Measurements from ENCODE around the gene SLC17A1. TPM values are rescaled to one million over a fixed set of nuclear protein-coding genes. Genes with fewer than 3 reads are reported as not detected.

SLC17A1 gene
- total RNA-seq, 4 donors from 2014 or later: not detected

DNA sequence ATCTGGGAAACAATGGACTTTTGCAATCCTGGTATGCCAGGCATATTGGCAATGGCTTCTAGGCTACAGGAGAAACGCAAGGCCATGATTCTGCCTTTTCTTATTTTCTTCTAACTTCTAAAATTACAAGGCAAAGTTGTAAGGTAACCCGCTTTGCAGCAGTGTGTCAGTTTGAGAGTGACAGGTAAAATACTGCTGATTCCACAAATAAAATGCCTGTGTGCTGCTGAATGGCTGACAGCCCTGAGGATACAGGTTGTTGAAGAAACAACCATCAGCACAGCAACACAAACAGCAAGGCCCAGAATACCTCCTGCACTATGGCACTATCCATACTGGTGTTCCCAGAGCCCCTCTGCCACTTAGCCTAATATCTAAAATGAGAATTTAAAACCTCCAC is 37.1 kb downstream of the SLC17A1 start:
- H3K4me1 ChIP-seq: no peaks in the 10 kb centered on the region
- H3K9me3 ChIP-seq: no peaks in the 10 kb centered on the region
- no peaks in the 10 kb centered on the region for H3K36me3 ChIP-seq
- TF ChIP-seq, protein P1, sequence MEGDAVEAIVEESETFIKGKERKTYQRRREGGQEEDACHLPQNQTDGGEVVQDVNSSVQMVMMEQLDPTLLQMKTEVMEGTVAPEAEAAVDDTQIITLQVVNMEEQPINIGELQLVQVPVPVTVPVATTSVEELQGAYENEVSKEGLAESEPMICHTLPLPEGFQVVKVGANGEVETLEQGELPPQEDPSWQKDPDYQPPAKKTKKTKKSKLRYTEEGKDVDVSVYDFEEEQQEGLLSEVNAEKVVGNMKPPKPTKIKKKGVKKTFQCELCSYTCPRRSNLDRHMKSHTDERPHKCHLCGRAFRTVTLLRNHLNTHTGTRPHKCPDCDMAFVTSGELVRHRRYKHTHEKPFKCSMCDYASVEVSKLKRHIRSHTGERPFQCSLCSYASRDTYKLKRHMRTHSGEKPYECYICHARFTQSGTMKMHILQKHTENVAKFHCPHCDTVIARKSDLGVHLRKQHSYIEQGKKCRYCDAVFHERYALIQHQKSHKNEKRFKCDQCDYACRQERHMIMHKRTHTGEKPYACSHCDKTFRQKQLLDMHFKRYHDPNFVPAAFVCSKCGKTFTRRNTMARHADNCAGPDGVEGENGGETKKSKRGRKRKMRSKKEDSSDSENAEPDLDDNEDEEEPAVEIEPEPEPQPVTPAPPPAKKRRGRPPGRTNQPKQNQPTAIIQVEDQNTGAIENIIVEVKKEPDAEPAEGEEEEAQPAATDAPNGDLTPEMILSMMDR (IDR thresholded peaks at IDR 0.05): no peak
- no peak for TF ChIP-seq POLR2A (IDR thresholded peaks at IDR 0.05)
- intact Hi-C loops (cut with DNase I; ENCODE audit: low total_unique reads): no loop called here
- no peak overlapping the region for H3K27ac ChIP-seq
- H3K27me3 ChIP-seq: no peaks in the 10 kb centered on the region
- H3K4me3 ChIP-seq: no peak overlapping the region
- no peak for DNase-seq

DNA sequence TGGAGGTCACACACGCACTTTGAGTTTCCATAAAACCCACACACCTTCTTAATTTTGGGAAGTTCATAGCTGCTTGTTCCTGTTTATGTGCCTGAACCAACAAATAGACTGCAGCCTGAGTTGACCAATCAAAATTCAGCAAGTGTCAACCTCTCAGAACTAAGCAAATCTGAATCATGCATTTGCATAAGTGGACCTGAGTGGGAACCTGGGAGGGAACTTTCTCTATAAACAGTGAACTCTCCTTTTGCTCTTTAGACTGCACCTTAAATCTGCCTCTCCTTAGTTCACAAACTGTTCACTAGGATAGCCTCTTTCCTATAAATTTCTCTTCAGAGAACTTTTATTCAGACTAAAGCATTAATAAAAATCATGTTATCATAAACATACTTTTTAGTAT is 37.9 kb downstream of the SLC17A1 start:
- Histone ChIP-seq H3K9me3 (no peaks in the 10 kb centered on the region), H3K27me3 (no peaks in the 10 kb centered on the region), H3K36me3 (no peaks in the 10 kb centered on the region), H3K4me1 (no peaks in the 10 kb centered on the region), H3K27ac (no peak overlapping the region), H3K4me3 (no peak overlapping the region)
- no peak for DNase-seq
- intact Hi-C loops (cut with DNase I; ENCODE audit: low total_unique reads): no loop called here
- TF ChIP-seq, protein P1 (IDR thresholded peaks at IDR 0.05): no peak
- TF ChIP-seq POLR2A (IDR thresholded peaks at IDR 0.05): no peak

DNA sequence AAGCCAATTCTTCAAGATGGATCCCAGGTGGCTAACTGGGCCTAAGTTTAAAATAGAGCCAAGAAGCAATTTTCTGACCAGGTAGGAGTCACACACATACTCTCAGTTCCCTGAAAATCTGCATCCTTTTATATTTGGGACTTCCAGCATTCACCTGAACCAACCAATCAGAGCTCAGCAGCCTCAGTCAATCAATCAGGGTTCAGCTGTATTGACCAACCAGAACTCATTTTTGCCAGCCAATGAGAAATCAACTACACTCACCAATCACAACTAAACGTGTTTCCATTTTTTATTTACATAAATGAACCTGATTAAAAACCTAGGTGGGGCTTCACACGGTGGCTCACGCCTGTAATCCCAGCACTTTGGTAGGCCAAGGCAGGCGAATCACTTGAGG is 39.8 kb downstream of the SLC17A1 start:
- no peak for DNase-seq
- intact Hi-C loops (cut with DNase I; ENCODE audit: low total_unique reads): no loop called here
- Histone ChIP-seq H3K9me3 (no peaks in the 10 kb centered on the region), H3K36me3 (no peaks in the 10 kb centered on the region), H3K4me3 (no peak overlapping the region), H3K4me1 (no peaks in the 10 kb centered on the region), H3K27ac (no peak overlapping the region), H3K27me3 (no peaks in the 10 kb centered on the region)
- TF ChIP-seq POLR2A (IDR thresholded peaks at IDR 0.05): no peak
- TF ChIP-seq, protein P1 (IDR thresholded peaks at IDR 0.05): no peak

DNA sequence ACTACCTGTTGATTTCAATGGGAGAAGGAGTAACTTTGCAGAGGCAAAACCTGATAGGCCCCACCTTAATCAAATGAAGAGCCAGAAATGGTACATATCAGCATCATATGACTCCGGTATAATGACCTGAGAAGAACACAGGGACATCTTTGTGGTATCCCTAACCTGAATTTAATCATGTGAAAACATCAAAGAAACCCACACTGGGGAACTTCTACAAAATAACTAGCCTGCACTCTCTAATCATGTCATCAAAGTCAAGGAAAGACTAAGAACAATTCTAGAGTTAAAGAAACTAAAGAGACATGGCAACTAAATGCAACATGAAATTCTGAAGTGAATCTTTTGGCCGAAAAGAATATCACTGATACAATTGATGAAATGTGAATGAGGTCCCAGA is 42.4 kb downstream of the SLC17A1 start:
- TF ChIP-seq, protein P1 (IDR thresholded peaks at IDR 0.05): no peak
- TF ChIP-seq POLR2A (IDR thresholded peaks at IDR 0.05): no peak
- Histone ChIP-seq H3K36me3 (no peaks in the 10 kb centered on the region), H3K27ac (no peak overlapping the region), H3K4me3 (no peak overlapping the region), H3K4me1 (no peaks in the 10 kb centered on the region), H3K9me3 (no peaks in the 10 kb centered on the region), H3K27me3 (no peaks in the 10 kb centered on the region)
- intact Hi-C loops (cut with DNase I; ENCODE audit: low total_unique reads): no loop called here
- DNase-seq: no peak

DNA sequence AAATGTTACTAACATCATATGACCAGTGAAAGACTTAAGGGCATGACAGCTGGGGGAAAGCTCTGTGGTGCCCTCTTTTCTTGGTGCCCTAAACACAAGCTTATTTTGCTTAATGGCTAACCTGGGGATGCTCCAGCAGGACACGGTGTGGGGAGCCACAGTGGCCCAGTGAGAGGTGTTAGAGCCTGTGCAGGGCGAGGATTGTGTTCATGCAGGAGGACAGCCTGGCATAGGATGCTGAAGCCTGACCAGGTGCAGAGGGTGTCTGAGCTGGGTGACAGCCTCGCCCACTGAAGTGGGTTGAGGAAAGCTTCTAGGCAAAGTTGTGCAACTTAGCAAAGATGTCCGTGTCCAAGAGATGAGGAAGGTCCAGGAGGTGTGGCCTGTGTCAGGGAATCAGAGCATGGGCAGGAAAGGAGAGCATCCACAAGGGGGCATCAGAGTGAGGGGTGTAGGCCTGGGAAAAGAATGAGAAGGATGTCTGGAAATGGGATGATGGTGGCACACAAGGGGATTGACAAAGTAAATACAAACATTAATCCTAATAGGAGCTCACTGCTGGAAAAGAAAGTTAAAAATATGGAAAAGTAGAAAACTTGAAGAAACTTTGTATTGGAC is 43.4 kb downstream of the SLC17A1 start:
- Histone ChIP-seq H3K9me3 (no peaks in the 10 kb centered on the region), H3K36me3 (no peaks in the 10 kb centered on the region), H3K27ac (no peak overlapping the region), H3K4me1 (no peaks in the 10 kb centered on the region), H3K27me3 (no peaks in the 10 kb centered on the region), H3K4me3 (no peak overlapping the region)
- DNase-seq: peak in 1 of 2 donors; percentile 19
- TF ChIP-seq, protein P1 (IDR thresholded peaks at IDR 0.05): peak; percentile 10 to 31 (median 24)
- no peak for TF ChIP-seq POLR2A (IDR thresholded peaks at IDR 0.05)
- intact Hi-C loops (cut with DNase I; ENCODE audit: low total_unique reads): no loop called here

Data from uterus (tissue), 4 donors.